SIG-M5 treated with dmso at 0.1 percent for 504 hours (cell line): Measurements from ENCODE around the gene RNU7-1.

Experiments
- DNase-seq: peaks from one replicate; lab custom pipeline; 2025; ENCODE audit not compliant: unreplicated experiment; lab: John Stamatoyannopoulos, UW

The RNU7-1 gene

DNA sequence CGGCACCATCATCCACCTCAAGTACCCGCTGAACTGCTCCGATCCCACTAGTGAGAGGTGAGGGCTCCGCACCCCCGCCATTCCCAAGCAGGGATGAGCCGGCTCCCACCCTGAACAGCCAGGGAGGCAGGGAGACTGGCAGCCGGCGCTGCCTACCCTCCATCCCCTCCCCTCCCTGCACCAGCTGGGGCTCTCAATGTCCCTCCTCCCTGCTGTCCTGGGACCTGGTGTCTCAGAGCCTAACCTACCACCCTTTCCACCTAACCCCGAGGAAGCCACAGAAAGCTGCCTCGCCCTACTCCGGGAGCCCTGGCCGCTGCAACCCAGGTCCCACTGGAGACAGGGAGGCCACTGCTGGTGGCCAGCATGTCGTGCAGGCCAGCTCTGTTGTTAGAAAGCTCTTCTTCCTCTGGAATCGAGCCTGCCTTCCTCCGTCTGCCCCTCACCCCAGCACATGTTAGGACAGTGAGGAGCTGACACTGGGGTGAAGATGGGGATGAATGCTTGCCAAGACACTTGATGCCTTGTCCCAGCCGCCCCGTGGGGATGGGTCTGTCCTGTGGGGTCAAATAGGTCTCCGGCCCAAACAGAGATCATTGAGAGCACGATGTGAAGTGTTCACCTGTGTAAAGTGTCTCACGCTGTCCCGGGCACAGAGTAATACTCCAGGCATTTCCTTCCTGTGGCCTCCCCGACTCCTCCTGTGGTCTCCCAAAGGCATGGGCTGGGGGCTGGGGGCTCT lies 8.7 kb downstream of the RNU7-1 start:
- no peak for DNase-seq

DNA sequence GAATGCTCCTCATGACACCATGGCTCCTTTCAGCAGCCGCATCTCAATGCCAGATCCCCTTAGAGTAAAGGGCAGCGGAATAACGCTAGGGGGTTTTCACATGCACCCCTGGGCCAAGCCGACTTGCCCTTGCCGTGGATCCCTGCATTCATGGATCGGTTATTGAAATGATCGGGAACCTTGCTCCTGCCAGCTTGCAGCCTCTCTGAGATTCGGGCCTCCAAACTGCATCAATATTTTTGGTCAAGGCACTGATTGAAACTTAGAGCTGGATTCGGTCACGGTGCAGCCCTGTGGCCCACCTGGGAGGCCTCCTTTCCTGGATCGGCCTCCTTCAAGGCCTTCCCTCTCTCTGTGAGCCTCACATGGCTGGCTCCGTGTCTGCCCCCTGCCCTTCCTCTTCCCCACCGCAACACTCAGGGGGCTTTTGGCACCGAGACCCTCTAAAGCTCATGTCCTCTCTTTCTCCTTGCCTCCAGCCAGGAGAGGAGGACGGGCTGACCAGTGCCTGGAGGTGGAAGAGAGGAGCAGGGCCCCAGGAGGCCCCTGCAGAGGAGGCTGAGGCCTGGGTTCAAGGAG lies 9.3 kb downstream of the RNU7-1 start:
- no peak for DNase-seq

DNA sequence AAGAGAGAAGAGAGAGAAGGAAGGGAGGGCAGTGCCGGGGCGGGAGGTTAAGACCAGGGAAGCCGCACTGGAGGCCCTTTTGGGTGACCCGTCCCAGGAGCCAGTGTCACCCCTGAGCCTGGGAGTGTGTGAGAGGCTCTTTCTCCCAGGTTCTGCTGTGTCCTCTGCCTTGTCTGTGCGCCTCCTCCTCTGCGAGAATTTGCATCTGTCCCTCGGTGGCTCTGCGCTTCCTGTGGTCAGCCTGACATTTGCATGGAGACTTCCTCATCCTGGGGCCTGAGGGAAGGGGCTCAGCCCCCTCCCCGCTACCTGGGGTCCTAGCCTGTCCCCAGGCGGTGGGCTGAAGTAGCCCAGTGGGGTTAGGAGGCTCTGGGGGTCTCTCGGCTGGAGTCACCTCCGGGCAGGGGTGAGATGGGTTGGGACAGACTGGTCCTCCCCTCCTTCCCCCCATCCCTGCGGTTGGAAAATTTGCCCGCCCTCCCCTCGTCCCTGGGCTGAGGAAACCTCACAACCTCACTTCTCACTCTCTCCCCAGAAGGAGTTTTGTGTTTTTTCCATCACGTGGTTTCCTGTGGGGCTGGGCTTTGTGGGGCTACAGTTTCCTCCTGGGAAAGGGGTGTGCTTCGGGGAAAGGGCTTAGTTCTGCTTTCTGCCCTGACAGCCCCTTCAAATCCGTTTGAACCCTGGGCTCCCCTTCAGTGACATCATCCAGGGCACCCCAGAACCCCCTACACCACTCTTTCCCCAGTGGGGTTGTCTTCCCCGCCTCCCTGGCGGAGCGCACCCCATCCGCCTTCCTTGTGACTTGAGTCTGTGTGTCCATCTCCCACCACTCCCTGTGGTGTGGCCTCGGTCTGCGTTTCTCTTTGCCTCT lies 10.1 kb downstream of the RNU7-1 start:
- peak; percentile 97 for DNase-seq

DNA sequence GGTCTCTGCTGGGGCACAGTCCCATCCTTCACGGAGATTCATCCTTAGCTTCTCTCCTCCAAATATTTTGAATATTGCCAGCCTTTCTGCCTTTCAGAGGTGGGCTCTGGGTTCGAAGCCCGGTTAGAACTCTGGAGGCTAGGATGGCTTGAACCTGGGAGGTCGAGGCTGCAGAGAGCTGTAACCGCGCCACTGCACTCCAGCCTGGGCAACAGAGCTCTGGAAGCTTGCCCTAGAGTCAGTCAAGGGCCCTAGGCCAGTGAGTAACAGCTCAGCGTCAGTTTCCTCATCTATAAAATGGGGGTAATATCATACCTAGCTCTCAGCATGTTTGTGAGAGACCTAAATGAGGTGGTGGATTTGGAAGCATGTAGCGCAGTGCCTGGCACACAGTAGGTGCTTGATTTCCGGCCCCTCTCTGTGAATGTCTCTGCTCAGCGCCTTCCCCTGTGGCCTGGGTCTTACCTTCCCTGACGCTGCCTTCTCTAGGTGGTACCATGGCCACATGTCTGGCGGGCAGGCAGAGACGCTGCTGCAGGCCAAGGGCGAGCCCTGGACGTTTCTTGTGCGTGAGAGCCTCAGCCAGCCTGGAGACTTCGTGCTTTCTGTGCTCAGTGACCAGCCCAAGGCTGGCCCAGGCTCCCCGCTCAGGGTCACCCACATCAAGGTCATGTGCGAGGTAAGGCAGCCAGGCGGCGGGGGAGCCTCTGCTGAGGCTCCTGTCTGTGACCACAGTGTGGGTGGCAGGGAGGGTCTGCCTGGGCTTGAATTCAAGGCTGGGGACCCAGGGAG lies 10.9 kb downstream of the RNU7-1 start:
- DNase-seq, result no peak

DNA sequence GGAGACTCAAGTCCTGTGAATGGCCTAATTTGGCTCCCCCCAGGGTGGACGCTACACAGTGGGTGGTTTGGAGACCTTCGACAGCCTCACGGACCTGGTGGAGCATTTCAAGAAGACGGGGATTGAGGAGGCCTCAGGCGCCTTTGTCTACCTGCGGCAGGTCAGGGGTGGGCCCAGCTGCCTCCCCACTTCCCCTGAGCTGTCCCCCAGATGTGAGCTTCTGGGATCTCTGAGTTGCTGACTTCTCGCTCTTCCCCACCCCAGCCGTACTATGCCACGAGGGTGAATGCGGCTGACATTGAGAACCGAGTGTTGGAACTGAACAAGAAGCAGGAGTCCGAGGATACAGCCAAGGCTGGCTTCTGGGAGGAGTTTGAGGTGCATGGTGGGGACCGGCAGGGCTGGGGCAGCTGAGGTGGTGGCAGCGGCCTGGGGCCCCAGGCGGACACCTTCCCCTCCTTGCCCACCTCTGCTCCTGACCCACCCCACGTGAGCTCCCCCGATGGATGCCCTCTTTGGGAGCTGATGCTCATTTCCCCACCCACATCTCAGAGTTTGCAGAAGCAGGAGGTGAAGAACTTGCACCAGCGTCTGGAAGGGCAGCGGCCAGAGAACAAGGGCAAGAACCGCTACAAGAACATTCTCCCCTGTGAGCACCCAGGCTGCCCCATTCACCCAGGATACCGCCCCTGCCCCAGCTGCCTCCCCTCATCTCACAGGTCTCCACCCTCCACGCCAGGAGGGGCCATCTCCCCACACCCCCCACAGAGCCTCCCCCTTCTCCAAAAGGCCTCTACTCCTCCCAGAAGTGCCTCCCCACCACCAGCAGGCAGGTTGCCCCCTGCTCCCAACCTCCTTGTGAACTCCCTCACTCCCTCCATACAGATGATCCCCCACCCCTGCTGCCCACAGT lies 11.7 kb downstream of the RNU7-1 start:
- DNase-seq, result no peak

DNA sequence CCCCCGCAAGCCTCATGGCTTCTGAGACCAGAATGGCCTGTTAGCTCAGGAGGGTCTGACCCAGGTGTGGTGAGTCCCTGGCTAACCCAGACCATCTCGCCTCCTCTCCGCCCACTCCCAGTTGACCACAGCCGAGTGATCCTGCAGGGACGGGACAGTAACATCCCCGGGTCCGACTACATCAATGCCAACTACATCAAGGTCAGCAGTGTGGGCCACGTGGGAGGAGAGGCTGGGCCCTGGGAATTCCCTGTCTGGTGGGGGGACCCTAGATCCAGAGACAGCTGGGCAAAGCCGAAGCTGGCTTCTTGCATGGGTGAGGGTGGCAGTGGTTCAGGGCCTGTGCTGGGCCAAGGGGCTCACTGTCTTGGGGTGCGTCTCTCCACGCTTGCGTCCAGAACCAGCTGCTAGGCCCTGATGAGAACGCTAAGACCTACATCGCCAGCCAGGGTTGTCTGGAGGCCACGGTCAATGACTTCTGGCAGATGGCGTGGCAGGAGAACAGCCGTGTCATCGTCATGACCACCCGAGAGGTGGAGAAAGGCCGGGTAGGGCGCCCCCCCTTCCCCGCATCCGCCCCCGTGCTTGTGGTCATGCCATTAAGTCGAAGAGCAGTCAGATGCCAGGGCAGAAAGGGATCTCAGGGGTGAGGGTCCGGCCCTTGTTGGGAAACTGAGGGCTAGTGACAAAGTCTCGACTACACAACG lies 12.6 kb downstream of the RNU7-1 start:
- no peak for DNase-seq

DNA sequence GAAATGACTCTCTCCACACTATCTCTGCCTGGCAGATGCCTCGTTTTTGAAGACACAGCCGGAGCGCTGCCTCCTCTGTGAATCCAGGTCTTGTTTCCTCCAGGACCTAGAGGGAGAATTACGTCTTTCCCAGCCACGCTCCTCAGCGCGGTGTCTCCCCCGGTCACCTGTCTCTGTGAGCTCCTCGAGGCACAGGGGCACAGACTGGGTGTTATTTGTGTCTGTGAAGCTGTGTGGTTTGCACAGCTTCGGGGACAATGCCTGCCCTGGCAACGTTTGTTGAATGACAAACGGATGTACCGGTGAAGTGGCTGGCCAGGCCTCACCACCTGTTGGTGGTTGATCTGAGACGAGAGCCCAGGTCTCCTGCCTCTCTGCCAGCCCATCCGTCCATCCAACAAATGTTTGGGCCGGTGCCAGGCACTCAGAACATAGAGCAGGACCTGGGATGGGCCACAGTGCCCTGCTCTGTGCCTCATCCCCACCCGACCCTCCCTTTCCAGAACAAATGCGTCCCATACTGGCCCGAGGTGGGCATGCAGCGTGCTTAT lies 13.6 kb downstream of the RNU7-1 start:
- no peak for DNase-seq

DNA sequence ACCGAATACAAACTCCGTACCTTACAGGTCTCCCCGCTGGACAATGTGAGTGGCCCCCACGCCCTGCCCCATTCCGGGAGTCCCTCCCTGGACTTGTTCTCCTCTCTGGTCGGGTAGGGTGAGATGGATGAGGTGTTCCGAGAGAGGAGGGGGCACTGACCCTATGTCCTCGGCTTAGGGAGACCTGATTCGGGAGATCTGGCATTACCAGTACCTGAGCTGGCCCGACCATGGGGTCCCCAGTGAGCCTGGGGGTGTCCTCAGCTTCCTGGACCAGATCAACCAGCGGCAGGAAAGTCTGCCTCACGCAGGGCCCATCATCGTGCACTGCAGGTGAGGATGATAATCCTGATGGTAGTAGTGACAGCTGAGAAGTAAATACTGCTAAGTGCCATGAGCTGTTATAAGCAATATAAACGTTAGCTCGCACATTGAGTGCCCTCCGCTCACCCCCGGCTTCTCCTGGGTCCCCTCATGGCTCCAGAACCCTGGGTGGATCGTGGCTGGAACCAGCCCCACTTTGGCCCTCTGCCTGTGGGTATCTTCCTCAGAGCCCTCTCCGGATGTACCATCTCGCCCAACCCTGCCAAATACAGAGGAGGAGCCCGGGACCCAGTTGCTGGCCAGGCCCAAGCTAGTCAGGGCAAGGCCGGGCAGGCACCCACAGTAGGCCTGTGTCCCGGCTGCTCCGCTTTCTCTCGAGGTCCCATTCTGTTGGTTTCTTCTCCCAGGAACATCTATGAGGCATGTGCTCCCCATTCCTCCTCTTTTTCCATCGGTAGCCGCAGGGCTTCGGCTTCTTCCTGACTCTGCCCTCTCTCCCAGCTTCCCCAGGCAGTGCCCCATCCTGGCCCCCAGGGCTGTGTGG lies 14.4 kb downstream of the RNU7-1 start:
- DNase-seq, result no peak

DNA sequence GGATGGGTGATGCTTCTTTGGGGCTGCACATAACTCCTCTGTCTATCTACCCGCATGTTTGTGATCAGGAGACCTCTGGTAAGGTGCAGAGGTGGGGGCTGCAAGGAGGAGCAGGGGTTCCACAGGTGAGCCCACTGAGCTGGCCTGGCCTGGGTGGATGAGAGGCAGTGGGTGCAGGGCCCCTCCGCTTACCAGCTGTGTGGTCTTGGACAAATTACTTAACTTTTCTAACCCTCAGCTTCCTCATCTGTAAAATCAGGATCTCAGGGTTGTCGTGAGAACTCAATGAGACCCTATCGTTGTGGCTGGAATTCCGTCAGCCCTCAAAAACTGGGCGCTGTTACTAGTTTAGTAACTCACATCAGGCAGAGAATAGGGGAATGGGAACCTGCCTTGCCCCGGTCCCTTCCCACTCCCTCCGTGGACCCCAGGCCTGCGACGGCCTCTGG lies 15.0 kb downstream of the RNU7-1 start:
- DNase-seq, result peak; percentile 84

DNA sequence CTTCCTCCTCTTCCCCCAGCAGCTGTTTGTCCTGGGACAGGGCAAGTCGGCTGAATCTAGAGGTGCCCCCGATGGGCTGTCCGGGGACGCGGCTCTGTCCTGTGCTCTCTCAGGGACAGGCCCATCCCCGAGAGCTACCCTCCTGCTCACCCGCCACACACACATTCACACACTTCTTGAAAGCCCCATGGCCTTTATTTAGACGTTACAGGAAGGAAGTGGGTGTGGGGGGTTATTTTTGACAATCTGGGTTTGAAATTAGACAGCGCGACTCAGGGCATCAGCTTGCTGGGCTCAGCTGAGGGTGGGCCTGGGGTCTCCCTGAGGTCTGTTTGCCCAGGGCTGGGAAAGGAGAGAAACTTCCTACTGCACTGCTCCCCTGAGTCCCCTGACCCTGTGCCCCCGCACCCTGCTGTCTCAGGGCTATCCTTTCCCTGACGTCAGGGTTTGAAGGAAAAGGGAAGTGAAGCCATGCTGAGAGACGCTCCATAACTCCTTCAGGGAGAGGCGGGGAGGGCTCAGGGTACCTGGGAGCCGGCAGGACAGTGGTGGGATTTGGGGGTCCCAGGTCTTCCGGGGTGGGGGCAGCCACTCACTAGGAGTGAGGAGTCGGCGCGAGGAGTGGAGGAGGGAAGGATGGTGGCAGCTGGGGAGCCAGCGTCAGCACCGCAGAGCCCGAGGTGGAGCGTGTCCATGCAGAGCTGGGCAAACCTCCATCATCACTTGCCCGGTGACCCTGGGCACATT lies 15.6 kb downstream of the RNU7-1 start:
- peak; percentile 92 for DNase-seq

DNA sequence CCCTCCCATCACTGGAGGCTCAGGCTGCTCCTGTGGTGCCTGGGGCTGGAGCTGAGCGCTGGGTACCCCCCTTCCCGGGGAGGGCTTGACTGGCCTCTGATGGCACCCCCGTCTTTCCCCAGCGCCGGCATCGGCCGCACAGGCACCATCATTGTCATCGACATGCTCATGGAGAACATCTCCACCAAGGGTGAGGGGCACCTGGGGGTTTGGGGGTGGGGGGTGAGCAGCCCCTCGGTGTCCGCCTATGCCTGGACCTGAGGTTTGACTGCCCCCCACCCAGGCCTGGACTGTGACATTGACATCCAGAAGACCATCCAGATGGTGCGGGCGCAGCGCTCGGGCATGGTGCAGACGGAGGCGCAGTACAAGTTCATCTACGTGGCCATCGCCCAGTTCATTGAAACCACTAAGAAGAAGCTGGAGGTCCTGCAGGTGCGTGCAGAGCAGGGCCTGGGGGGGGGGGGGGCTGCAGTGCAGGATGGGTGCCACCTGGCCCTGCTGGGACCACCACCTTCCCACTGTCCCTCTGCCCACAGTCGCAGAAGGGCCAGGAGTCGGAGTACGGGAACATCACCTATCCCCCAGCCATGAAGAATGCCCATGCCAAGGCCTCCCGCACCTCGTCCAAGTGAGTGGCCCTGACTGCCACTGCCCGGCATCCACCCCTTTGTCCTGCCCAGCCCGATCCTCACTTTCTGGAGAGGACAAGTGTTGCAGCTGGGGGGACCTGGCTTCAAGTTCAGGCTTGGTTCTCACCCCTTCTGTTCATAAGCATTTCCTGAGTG lies 16.4 kb downstream of the RNU7-1 start:
- DNase-seq, result no peak

DNA sequence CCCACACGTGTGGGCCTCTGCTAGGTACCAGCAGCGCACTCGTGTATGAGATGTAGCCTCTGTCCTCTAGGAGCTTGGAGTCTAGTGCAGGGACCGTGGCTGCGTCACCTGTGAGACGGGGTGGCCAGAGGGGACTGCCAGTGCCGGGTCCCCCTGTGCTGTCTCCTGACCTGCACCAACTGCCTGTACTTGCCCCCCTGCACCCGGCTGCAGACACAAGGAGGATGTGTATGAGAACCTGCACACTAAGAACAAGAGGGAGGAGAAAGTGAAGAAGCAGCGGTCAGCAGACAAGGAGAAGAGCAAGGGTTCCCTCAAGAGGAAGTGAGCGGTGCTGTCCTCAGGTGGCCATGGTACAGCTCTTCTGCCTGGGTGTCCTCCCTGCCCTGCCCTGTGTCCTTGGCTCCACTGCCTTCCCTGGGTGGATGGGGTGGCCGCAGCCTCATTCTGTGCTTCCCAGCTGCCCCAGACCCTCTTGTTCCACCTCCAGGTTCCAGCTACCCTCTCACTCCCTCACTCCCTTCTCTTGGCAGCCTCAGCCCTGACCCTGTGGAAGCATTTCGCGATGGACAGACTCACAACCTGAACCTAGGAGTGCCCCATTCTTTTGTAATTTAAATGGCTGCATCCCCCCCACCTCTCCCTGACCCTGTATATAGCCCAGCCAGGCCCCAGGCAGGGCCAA lies 17.1 kb downstream of the RNU7-1 start:
- DNase-seq, result no peak

DNA sequence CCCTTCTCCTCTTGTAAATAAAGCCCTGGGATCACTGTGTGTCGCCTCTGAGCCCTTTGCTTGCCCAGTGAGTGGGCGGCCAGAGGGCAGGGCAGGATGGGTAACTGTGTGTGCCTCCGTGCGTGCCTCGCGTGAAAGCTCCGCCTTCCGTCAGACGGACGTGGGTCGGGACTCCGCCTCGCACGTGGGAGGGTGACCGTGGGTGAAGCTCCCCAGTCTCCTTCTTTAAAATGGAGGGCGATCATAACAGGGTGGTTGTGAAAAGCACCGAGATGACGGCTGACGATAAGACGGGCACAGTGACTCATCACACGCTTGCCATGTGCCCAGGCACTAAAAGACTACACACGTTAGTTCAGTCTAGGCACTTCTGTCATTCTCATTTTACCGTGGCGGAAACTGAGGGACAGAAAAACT lies 17.7 kb downstream of the RNU7-1 start:
- DNase-seq, result peak; percentile 76

DNA sequence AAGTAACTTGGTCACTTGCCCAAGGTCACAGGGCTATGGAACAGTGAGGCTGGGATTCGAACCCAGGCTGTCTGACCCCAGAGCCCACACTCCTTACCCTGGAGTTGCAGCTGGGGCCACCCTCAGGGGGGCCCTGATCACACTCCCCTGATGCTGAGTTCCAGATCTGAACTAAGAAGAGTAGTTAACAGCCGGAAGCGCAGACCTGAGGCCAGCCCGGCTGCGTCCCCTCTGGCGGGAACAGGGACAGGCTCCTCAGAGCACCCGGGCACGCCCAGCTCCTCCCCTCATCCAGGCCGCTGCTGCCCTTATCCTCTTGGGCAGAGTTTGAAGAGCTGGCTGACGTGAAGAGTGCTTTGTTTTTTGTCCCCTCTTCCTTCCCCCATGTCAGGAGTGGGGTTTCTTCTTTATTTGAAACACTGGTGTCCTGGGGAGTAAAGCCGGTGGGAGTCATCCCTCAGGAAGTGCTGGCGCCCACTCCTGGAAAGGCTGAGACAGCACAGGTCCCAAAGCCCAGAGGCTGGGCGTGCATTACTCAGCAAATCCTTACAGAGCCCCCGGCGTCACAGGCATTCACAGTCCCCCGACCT lies 18.2 kb downstream of the RNU7-1 start:
- peak; percentile 84 for DNase-seq

DNA sequence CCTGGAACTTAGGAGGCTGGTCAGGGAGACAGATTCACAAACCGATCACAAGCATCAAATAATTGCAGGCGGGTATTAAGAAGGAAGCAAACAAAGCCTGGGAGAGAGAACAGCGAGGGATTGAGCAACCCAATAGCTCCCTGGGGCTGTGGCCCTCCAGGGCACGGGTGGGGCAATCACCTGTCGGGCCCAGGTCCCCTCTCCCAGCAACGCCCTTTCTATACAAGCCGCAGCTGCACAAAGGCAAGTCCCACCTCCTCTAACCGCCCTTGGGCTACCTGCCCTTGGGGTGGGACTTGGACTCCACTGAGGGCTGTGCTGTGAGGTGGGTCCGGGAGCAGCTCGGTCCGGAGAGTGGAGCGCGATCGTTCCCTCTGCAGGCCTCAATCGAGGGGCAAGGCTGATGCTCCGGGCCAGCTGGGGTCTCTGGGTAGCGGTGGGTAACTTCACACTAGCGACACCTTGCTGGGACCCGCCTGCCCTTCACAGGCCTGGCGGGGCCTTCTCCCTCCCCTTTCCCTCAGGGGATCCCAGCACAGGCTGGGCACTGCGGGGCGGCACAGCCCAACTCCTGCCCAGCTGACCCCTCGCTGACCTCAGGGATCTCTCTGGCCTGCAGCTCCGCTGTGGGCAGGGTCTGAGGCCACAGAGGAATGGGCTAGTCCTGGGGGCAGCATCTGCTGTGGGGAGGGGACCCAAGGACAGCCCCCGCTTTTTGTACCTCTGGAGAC lies 18.8 kb downstream of the RNU7-1 start:
- DNase-seq, result peak; percentile 84
